ENCODE results near the gene BCAM. TPM values are rescaled to one million over a fixed set of nuclear protein-coding genes. Genes with fewer than 3 reads are reported as not detected.
A peak's percentile ranks its signal among the peaks of the same experiment; 100 is the strongest.

BCAM gene
- total RNA-seq, 4 donors from 2014 or later, result 32.4 to 76.5 (median 56.6) TPM

- no peaks in the 10 kb centered on the region for H3K9me3 ChIP-seq
- intact Hi-C loops (cut with DNase I), result no loop called here
Observed at GRCh38 chr19:44817725-44818465, 9.0 kb downstream of the BCAM start.

GRCh38 chr19:44818466-44819031 lies 9.6 kb downstream of the BCAM start:
- Histone ChIP-seq H3K9me3 (no peaks in the 10 kb centered on the region), H3K36me3 (peaks cover 0 to 40% (median 25%) of the 10 kb centered on the region in 4 donors), H3K4me1 (peaks cover 14 to 23% (median 18%) of the 10 kb centered on the region in 4 donors), H3K4me3 (no peak overlapping the region), H3K27me3 (peaks cover 0 to 26% (median 0%) of the 10 kb centered on the region in 4 donors), H3K27ac (replicated peaks in 1 of 4) (no peak overlapping the region)
- intact Hi-C loops (cut with DNase I), result no loop called here
- WGBS, result 88% methylated on average over 20 of the region's 20 CpGs
- TF ChIP-seq CTCF (IDR thresholded peaks at IDR 0.05), result no peak
- no peak for TF ChIP-seq EP300 (IDR thresholded peaks at IDR 0.05)
- TF ChIP-seq POLR2A (IDR thresholded peaks at IDR 0.05; ENCODE audit: low read depth), result no peak
- TF ChIP-seq POLR2AphosphoS5 (IDR thresholded peaks at IDR 0.05), result no peak
- DNase-seq (ENCODE audit: extremely low spot score), result no peak

More at GRCh38 chr19:44817725-44818465, 9.0 kb downstream of the BCAM start:
- Histone ChIP-seq H3K36me3 (peaks cover 0 to 46% (median 31%) of the 10 kb centered on the region in 4 donors), H3K27me3 (peaks cover 0 to 26% (median 0%) of the 10 kb centered on the region in 4 donors), H3K27ac (replicated peaks in 1 of 4) (no peak overlapping the region), H3K4me1 (peaks cover 14 to 23% (median 18%) of the 10 kb centered on the region in 4 donors), H3K4me3 (no peak overlapping the region)
- TF ChIP-seq EP300 (IDR thresholded peaks at IDR 0.05) (no peak), POLR2A (IDR thresholded peaks at IDR 0.05; ENCODE audit: low read depth) (no peak), POLR2AphosphoS5 (IDR thresholded peaks at IDR 0.05) (no peak), CTCF (IDR thresholded peaks at IDR 0.05) (no peak)
- 95% methylated on average over 8 of the region's 8 CpGs for WGBS
- DNase-seq (ENCODE audit: extremely low spot score), result no peak

- H3K27me3 ChIP-seq, result peaks cover 0 to 26% (median 0%) of the 10 kb centered on the region in 4 donors
- no peak for DNase-seq (ENCODE audit: extremely low spot score)
- 93% methylated on average over 21 of the region's 28 CpGs for WGBS
- peaks cover 14 to 23% (median 18%) of the 10 kb centered on the region in 4 donors for H3K4me1 ChIP-seq
- no peak for TF ChIP-seq POLR2AphosphoS5 (IDR thresholded peaks at IDR 0.05)
- TF ChIP-seq CTCF (IDR thresholded peaks at IDR 0.05), result no peak
- no peak for TF ChIP-seq EP300 (IDR thresholded peaks at IDR 0.05)
- TF ChIP-seq POLR2A (IDR thresholded peaks at IDR 0.05; ENCODE audit: low read depth), result no peak
- H3K36me3 ChIP-seq, result peaks cover 0 to 32% (median 18%) of the 10 kb centered on the region in 4 donors
- no peak overlapping the region for H3K4me3 ChIP-seq
- intact Hi-C loops (cut with DNase I), result no loop called here
- H3K9me3 ChIP-seq, result no peaks in the 10 kb centered on the region
- H3K27ac ChIP-seq (replicated peaks in 1 of 4), result no peak overlapping the region
Observed at GRCh38 chr19:44819246-44819832, 10.4 kb downstream of the BCAM start.

- TF ChIP-seq CTCF (IDR thresholded peaks at IDR 0.05), result no peak
- TF ChIP-seq POLR2AphosphoS5 (IDR thresholded peaks at IDR 0.05), result no peak
- TF ChIP-seq EP300 (IDR thresholded peaks at IDR 0.05), result no peak
- TF ChIP-seq POLR2A (IDR thresholded peaks at IDR 0.05; ENCODE audit: low read depth), result no peak
- Histone ChIP-seq H3K27me3 (peaks cover 0 to 26% (median 0%) of the 10 kb centered on the region in 4 donors), H3K9me3 (no peaks in the 10 kb centered on the region), H3K36me3 (peaks cover 0 to 18% (median 7%) of the 10 kb centered on the region in 4 donors), H3K27ac (replicated peaks in 1 of 4) (peak overlapping the region; percentile 44 to 57 (median 51)), H3K4me3 (peak overlapping the region in 1 of 4 donors; percentile 16), H3K4me1 (peaks cover 14 to 23% (median 18%) of the 10 kb centered on the region in 4 donors)
- DNase-seq (ENCODE audit: extremely low spot score), result no peak
- intact Hi-C loops (cut with DNase I), result no loop called here
- 54% methylated on average over 22 of the region's 35 CpGs for WGBS
Observed at GRCh38 chr19:44820648-44821609, 12.0 kb downstream of the BCAM start.
